ENCODE measurements around the gene COA6.
A peak's percentile ranks its signal among the peaks of the same experiment; 100 is the strongest.

DNA sequence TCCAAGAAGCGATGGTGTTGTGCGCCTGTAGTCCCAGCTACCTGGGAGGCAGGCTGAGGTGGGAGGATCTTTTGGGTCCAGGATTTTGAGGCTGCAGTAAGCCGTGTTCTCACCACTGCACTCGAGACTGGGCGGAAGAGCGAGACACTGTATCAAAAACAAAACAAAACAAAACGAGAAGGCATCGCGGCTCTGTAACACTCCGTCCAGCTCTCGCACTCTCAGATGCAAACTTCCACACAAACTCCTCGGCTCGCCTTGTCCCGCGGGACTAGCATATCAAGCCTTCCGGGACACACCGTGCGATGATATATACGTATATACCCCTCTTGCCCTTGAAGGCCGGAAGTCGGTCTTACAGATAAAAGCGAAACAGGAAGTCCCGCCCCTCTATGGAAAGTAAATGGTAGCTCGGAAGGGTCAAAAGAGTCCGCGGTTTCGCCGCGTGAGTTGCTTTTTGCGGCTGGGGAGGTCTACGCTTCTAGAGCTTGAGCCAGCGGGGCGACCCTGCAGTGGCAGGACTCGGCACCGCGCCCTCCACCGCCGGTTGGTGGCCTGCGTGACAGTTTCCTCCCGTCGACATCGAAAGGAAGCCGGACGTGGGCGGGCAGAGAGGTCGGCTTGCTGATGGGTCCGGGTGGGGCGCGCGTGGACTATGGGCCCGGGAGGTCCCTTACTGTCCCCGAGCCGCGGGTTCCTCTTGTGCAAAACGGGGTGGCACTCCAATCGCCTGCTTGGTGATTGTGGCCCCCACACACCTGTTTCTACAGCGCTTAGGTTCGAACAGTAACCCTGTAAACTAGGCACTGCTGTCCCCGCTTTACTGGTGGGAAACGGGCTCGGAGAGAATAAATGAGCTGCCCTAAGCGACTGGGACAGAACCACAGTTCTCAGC is at the start of gene COA6:
- TF ChIP-seq NR3C1 (CRISPR knock-in tag; conservative IDR thresholded peaks at IDR 0.05; ENCODE audit: low read depth) (no peak), ZNF416 (CRISPR knock-in tag; IDR thresholded peaks at IDR 0.05) (no peak), NR2C2 (CRISPR knock-in tag; IDR thresholded peaks at IDR 0.05) (no peak), ZNF138 (CRISPR knock-in tag; conservative IDR thresholded peaks at IDR 0.05) (no peak), FOXP1 (CRISPR knock-in tag; IDR thresholded peaks at IDR 0.05; ENCODE audit: borderline replicate concordance) (peak; percentile 56; the same call in 1 of the 2 replicates)
- TF ChIP-seq, protein P1, sequence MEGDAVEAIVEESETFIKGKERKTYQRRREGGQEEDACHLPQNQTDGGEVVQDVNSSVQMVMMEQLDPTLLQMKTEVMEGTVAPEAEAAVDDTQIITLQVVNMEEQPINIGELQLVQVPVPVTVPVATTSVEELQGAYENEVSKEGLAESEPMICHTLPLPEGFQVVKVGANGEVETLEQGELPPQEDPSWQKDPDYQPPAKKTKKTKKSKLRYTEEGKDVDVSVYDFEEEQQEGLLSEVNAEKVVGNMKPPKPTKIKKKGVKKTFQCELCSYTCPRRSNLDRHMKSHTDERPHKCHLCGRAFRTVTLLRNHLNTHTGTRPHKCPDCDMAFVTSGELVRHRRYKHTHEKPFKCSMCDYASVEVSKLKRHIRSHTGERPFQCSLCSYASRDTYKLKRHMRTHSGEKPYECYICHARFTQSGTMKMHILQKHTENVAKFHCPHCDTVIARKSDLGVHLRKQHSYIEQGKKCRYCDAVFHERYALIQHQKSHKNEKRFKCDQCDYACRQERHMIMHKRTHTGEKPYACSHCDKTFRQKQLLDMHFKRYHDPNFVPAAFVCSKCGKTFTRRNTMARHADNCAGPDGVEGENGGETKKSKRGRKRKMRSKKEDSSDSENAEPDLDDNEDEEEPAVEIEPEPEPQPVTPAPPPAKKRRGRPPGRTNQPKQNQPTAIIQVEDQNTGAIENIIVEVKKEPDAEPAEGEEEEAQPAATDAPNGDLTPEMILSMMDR (IDR thresholded peaks at IDR 0.05): no peak

Measured in WTC11 (cell line).